K562 (cell line): Measurements from ENCODE around the gene PHKG1. TPM values are rescaled to one million over a fixed set of nuclear protein-coding genes. Genes with fewer than 3 reads are reported as not detected.

ENCODE experiments used
- ATAC-seq: fragments of 200-7000 bp; cut with Tn5 transposase; 3 replicates; pipeline ENCODE4 v1.9.1; 2020; ENCODE audit warnings: moderate library complexity
- BruUV-seq: library from RNA; stranded (reverse); fragments of 400-500 nt; replicated peaks from 2 replicates; lab custom pipeline; 2021; lab: Mats Ljungman, UMichigan
- CTCF ChIA-PET: fragments of 300-600 bp; formaldehyde crosslinking; extraction: SDS; loops from one replicate; lab custom pipeline; 2021; ENCODE audit warnings: low intra/inter-chr PET ratio; lab: Yijun Ruan, JAX
- POLR2A ChIA-PET: fragments of 300-600, 350-650 bp; sonication (Branson Sonifier 250); formaldehyde crosslinking; extraction: SDS; loops from one replicate; lab custom pipeline; 2021; ENCODE audit warnings: antibody characterized with exemption, inconsistent platforms; lab: Yijun Ruan, JAX
- DNase-seq, 4 experiments: peaks; one replicate each; pipeline versions ENCODE4 v3.0.0 to v3.0.0-alpha.2; 2011 to 2018; ENCODE audit warnings: low spot score in 3 of 4, mixed read lengths in 3 of 4; ENCODE audit errors: extremely low read depth in 1 of 4
- FAIRE-seq: peaks from 2 replicates; lab custom pipeline; 2011; peaks lifted over from hg19 to GRCh38; lab: Jason Lieb, UNC
- H2AFZ ChIP-seq: 2 replicates; pipeline ENCODE4 v1.6.0; 2011; ENCODE audit warnings: low read depth, low read length, control low read depth, inconsistent platforms
- H3K27ac ChIP-seq: fragments of 200-600 bp; 3 replicates; pipeline ENCODE4 v1.8.0; 2011; ENCODE audit warnings: low read depth, mild to moderate bottlenecking, control low read depth, inconsistent platforms, low read length, moderate library complexity, mixed read lengths; ENCODE audit errors: extremely low read depth
- H3K27me3 ChIP-seq, 2 experiments: fragments of 300-600 bp in 1 of 2; 2 replicates in 1 of 2; 3 replicates in 1 of 2; pipeline versions ENCODE4 v1.6.0 to v1.8.0; 2011; ENCODE audit warnings: inconsistent platforms in 2 of 2, low read length in 2 of 2, mild to moderate bottlenecking in 1 of 2, mixed read lengths in 1 of 2, moderate library complexity in 1 of 2; ENCODE audit not compliant: control insufficient read depth in 2 of 2, insufficient read depth in 2 of 2
- H3K36me3 ChIP-seq: fragments of 300-600 bp; 3 replicates; pipeline ENCODE4 v1.8.0; 2011; ENCODE audit warnings: mild to moderate bottlenecking, low read length, inconsistent platforms; ENCODE audit not compliant: control insufficient read depth, insufficient read depth
- H3K4me1 ChIP-seq, 2 experiments: fragments of 200-600 bp in 1 of 2; replicated peaks in 1 of 2; 2 replicates in 1 of 2; 3 replicates in 1 of 2; pipeline versions ENCODE4 v1.5.1 to v1.8.0; 2011; ENCODE audit warnings: inconsistent platforms in 2 of 2, low read length in 2 of 2, mild to moderate bottlenecking in 1 of 2, mixed read lengths in 1 of 2, moderate library complexity in 1 of 2; ENCODE audit not compliant: control insufficient read depth in 2 of 2, insufficient read depth in 2 of 2
- H3K4me2 ChIP-seq: 2 replicates; pipeline ENCODE4 v1.6.1; 2011; ENCODE audit warnings: low read length, control low read depth, inconsistent platforms, mixed read lengths; ENCODE audit not compliant: insufficient read depth
- H3K4me3 ChIP-seq: fragments of 200-600 bp; sonication (generic), shearing (Covaris generic); 2 replicates; pipeline ENCODE4 v1.5.1; 2016; ENCODE audit warnings: control low read depth, inconsistent platforms
- H3K79me2 ChIP-seq: fragments of 200-600 bp; 3 replicates; pipeline ENCODE4 v1.8.0; 2011; ENCODE audit warnings: low read length, inconsistent platforms; ENCODE audit not compliant: control insufficient read depth, insufficient read depth
- H3K9ac ChIP-seq, 2 experiments: 2 replicates each; pipeline versions ENCODE4 v1.6.0 to v1.6.1; 2011; ENCODE audit warnings: low read depth in 2 of 2, low read length in 2 of 2, control low read depth in 1 of 2, inconsistent platforms in 1 of 2, mild to moderate bottlenecking in 1 of 2, mixed read lengths in 1 of 2; ENCODE audit not compliant: insufficient read depth in 1 of 2
- H3K9me1 ChIP-seq: one replicate; pipeline ENCODE4 v1.6.0; 2011; ENCODE audit warnings: inconsistent platforms, mild to moderate bottlenecking, low read length, moderate library complexity; ENCODE audit not compliant: control insufficient read depth, insufficient read depth
- H3K9me3 ChIP-seq: replicated peaks from 2 replicates; pipeline ENCODE4 v1.5.1; 2011; ENCODE audit warnings: low read depth, low read length, inconsistent platforms; ENCODE audit not compliant: control insufficient read depth, insufficient read depth
- H4K20me1 ChIP-seq: replicated peaks from 2 replicates; pipeline ENCODE4 v1.6.1; 2011; ENCODE audit warnings: low read length, inconsistent platforms, mixed read lengths; ENCODE audit not compliant: control insufficient read depth, insufficient read depth
- ETV5 ChIP-seq: sonication (generic); formaldehyde crosslinking; IDR thresholded peaks from 2 replicates; pipeline ENCODE4 v1.4.0; 2020; ENCODE audit warnings: low read depth, mild to moderate bottlenecking, missing genetic modification reagents
- HNRNPUL1 ChIP-seq: fragments of 200-400 bp; formaldehyde crosslinking; IDR thresholded peaks from 2 replicates; pipeline ENCODE4 v1.6.1; 2017; ENCODE audit warnings: low read length
- MTA3 ChIP-seq: fragments of 450-650 bp; formaldehyde crosslinking; IDR thresholded peaks from 2 replicates; pipeline ENCODE4 v1.6.1; 2017; ENCODE audit warnings: mild to moderate bottlenecking, borderline replicate concordance
- SMARCA4 ChIP-seq: fragments of 450-650 bp; IDR thresholded peaks from 2 replicates; pipeline ENCODE4 v1.6.1; 2016
- TRIM28 ChIP-seq: fragments of 450-650 bp; IDR thresholded peaks from 2 replicates; pipeline ENCODE4 v1.6.1; 2017
- ZSCAN32 ChIP-seq: fragments of 450-650 bp; formaldehyde crosslinking; IDR thresholded peaks from 2 replicates; pipeline ENCODE4 v1.4.0; 2020; ENCODE audit warnings: mild to moderate bottlenecking, moderate library complexity
- WGBS: fragments of 100-300 bp; shearing (Covaris generic); methylation state at CpG from one replicate; pipeline ENCODE4 v1.1.6; 2016; ENCODE audit warnings: low coverage, mixed read lengths; ENCODE audit not compliant: insufficient coverage; ENCODE audit errors: missing lambda C conversion rate; 5-methylcytosine and 5-hydroxymethylcytosine counted together
- in situ Hi-C: fragments of 300-500 bp; cut with MboI; formaldehyde crosslinking; loops from 4 replicates; pipeline ENCODE4 v1.15.0; 2018; ENCODE audit warnings: inconsistent platforms, mixed read lengths
- intact Hi-C: fragments of 100-400 bp; cut with micrococcal nuclease; formaldehyde crosslinking; loops from 2 replicates; pipeline ENCODE4 v1.14.2; 2022
- polyA plus RNA-seq, 8 experiments: library from polyadenylated mRNA; depleted of rRNA in 4 of 8; stranded (reverse) in 5 of 8; unstranded in 3 of 8; fragments of >200 nt; fragmentation: Nextera tagmentation in 2 of 8; fragmentation: Illumina TruSeq in 1 of 8; extraction: Ambion mirVana in 2 of 8; extraction: Trizol in 1 of 8; gene quantifications; 2 replicates each; pipeline versions ENCODE4 v1.2.1 to v1.2.3, GENCODE V29; 2011 to 2014; ENCODE audit warnings: inconsistent platforms in 1 of 8, missing spikeins in 1 of 8
- total RNA-seq, 7 experiments: library from RNA; depleted of rRNA in 6 of 7; stranded (reverse); fragments of >200 nt in 6 of 7; fragmentation: Illumina TruSeq in 2 of 7; extraction: Trizol in 2 of 7; gene quantifications; 2 replicates each; pipeline versions ENCODE4 v1.2.1 to v1.2.3, GENCODE V29; 2011 to 2021; ENCODE audit warnings: low replicate concordance in 1 of 7
- TF ChIP-seq, protein P1 (sequence below): fragments of 450-650 bp; IDR thresholded peaks from 2 replicates; pipeline ENCODE4 v1.6.1; 2017; ENCODE audit warnings: mild to moderate bottlenecking, moderate library complexity
- TF ChIP-seq, protein P2 (sequence below): IDR thresholded peaks from 2 replicates; pipeline ENCODE4 v1.6.1; 2011; ENCODE audit warnings: borderline replicate concordance, low read depth, mild to moderate bottlenecking, moderate library complexity, low read length; ENCODE audit not compliant: insufficient read depth, poor library complexity, severe bottlenecking
- TF ChIP-seq, protein P3 (sequence below): fragments of 150-350 bp; IDR thresholded peaks from 2 replicates; pipeline ENCODE4 v1.6.1; 2014; ENCODE audit warnings: low read depth, mild to moderate bottlenecking, low read length, borderline replicate concordance

PHKG1 gene
- total and polyA plus RNA-seq, 9 of the 15 experiments (the other 6 are each of a cell fraction or from before 2014, with no cell fraction given): 0.10 to 0.83 (median 0.46) TPM

DNA sequence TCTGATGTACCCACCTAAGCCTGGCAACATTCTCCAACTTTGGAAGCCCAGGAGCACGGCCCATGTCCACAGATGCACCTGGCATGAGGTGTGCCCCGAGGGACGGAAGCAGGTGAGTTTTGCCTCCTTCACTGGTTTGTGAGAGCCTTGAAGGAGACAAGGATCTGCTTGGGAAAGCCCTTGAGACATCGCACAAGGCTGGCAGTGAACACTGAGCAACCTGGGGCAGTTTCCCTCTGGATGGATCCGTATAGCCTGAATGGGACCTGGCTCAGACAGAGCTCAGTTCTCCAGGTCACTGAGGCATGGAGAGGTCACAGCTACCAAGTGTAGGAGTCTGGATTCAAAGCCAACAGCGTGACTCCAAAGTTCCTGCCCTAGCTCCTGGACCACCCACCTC, 32.2 kb upstream of the PHKG1 start:
- Histone ChIP-seq H3K9ac (peak overlapping the region in 1 of 2 experiments; percentile 35; a peak in 1 of 4 replicates), H3K27ac (no peak overlapping the region), H2AFZ (no peak overlapping the region), H3K4me2 (no peak overlapping the region), H3K79me2 (no peaks in the 10 kb centered on the region), H3K9me1 (no peaks in the 10 kb centered on the region), H3K9me3 (no peaks in the 10 kb centered on the region), H4K20me1 (no peaks in the 10 kb centered on the region), H3K36me3 (no peaks in the 10 kb centered on the region), H3K4me1 (no peaks in the 10 kb centered on the region; a peak in 1 of 5 replicates), H3K27me3 (no peaks in the 10 kb centered on the region), H3K4me3 (no peak overlapping the region)
- FAIRE-seq (no peak), ATAC-seq (peak; percentile 15), DNase-seq (no peak)
- CTCF ChIA-PET: no interaction called here
- in situ Hi-C loops: no loop called here
- no TSS peak for BruUV-seq
- WGBS: 64% methylated on average over 4 of the region's 6 CpGs
- TF ChIP-seq, protein P1, sequence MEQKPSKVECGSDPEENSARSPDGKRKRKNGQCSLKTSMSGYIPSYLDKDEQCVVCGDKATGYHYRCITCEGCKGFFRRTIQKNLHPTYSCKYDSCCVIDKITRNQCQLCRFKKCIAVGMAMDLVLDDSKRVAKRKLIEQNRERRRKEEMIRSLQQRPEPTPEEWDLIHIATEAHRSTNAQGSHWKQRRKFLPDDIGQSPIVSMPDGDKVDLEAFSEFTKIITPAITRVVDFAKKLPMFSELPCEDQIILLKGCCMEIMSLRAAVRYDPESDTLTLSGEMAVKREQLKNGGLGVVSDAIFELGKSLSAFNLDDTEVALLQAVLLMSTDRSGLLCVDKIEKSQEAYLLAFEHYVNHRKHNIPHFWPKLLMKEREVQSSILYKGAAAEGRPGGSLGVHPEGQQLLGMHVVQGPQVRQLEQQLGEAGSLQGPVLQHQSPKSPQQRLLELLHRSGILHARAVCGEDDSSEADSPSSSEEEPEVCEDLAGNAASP: no peak
- TF ChIP-seq TRIM28 (no peak), MTA3 (no peak), SMARCA4 (no peak), ZSCAN32 (no peak), ETV5 (CRISPR knock-in tag) (no peak), HNRNPUL1 (no peak)
- TF ChIP-seq, protein P2, sequence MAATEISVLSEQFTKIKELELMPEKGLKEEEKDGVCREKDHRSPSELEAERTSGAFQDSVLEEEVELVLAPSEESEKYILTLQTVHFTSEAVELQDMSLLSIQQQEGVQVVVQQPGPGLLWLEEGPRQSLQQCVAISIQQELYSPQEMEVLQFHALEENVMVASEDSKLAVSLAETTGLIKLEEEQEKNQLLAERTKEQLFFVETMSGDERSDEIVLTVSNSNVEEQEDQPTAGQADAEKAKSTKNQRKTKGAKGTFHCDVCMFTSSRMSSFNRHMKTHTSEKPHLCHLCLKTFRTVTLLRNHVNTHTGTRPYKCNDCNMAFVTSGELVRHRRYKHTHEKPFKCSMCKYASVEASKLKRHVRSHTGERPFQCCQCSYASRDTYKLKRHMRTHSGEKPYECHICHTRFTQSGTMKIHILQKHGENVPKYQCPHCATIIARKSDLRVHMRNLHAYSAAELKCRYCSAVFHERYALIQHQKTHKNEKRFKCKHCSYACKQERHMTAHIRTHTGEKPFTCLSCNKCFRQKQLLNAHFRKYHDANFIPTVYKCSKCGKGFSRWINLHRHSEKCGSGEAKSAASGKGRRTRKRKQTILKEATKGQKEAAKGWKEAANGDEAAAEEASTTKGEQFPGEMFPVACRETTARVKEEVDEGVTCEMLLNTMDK: no peak
- TF ChIP-seq, protein P3, sequence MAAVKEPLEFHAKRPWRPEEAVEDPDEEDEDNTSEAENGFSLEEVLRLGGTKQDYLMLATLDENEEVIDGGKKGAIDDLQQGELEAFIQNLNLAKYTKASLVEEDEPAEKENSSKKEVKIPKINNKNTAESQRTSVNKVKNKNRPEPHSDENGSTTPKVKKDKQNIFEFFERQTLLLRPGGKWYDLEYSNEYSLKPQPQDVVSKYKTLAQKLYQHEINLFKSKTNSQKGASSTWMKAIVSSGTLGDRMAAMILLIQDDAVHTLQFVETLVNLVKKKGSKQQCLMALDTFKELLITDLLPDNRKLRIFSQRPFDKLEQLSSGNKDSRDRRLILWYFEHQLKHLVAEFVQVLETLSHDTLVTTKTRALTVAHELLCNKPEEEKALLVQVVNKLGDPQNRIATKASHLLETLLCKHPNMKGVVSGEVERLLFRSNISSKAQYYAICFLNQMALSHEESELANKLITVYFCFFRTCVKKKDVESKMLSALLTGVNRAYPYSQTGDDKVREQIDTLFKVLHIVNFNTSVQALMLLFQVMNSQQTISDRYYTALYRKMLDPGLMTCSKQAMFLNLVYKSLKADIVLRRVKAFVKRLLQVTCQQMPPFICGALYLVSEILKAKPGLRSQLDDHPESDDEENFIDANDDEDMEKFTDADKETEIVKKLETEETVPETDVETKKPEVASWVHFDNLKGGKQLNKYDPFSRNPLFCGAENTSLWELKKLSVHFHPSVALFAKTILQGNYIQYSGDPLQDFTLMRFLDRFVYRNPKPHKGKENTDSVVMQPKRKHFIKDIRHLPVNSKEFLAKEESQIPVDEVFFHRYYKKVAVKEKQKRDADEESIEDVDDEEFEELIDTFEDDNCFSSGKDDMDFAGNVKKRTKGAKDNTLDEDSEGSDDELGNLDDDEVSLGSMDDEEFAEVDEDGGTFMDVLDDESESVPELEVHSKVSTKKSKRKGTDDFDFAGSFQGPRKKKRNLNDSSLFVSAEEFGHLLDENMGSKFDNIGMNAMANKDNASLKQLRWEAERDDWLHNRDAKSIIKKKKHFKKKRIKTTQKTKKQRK: no peak
- POLR2A ChIA-PET: interaction anchor here (0.8 kb wide), 1 partner anchor 19 kb away, joined by 5 read pairs; the partner anchor contains the start of gene CHCHD2
- intact Hi-C loops: no loop called here
